GM18498 (cell line): ENCODE results near the gene ABCB9.
A peak's percentile ranks its signal among the peaks of the same experiment; 100 is the strongest.
"Not testable (repeated sequence)": the region's sequence is repeated elsewhere in the genome, so short reads cannot be mapped to it uniquely, and the experiment has no call there.

Experiments
- ATAC-seq: cut with Tn5 transposase; IDR thresholded peaks from one replicate; pipeline ENCODE4 v1.9.1; 2021; ENCODE audit warnings: mild to moderate bottlenecking, moderate library complexity; ENCODE audit not compliant: unreplicated experiment

ABCB9 gene

DNA sequence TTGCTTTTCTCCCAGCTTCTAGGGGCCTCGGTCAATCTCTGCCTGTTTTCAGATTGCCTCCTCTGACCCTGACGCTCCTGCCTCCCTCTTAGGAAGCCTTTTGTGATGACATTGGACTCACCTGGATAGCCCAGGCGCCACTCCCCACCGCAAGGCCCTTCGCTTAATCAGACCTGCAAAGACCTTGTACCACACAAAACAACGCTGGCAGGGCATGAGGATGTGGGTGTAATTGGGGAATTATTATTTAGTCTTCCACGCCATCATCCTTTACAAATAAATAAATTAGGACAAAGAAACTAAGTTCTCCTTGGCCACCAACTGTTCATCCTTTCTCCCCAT lies 62.6 kb downstream of the ABCB9 start:
- ATAC-seq = no peak

DNA sequence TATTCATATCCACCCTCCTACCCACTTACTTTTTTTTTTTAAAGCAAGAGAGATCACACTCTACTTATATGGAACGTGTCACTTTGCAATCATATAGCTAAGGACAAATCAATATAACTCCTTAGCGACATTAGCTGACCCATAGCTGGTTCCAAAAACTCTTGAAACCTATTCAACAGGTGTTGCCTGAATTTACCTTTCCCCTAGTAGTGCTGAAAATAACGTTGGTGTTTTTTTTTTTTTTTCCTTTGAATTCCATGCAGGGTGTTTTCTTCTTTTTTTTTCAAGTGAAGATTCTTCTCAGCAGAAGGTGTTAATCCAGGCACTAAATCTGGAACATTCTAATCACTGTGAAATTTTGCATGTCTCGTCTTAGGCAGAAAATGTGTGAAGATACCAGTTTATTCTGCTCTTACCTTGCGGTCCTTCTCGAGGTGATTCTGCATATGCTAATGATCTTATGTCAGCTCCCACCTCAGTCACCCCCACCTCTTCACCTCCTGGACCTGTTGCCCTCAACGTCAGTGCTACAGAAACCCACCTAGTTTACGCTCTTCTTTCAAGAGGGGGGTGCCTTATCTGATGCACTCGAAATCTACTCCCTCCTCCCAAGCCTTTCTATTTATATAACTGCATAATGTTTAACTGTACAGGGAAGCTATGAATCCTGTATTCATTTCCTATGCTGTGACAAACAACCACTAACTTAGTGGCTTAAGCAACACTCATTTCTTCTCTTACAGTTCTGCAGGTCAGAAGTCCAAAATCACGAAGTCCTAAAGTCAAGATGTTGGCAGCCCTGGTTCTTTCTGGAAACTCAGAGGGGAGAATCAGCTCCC lies 63.2 kb downstream of the ABCB9 start:
- ATAC-seq = no peak

DNA sequence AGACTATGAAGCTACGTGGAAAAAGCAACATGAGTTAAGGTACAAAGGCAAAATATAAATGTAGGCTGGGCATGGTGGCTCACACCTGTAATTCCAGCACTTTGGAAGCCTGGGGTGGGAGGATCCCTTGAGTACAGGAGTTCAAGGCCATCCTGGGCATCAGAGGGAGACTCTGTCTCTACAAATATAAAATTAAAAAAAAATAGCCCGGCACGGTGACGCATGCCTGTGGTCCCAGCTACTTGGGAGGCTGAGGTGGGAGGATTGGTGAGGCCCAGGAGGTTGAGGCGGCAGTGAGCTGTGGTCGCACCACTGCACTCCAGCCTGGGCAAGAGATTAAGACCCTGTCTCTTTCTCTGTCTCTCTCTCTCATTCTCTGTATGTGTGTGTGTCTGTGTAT lies 66.4 kb downstream of the ABCB9 start:
- ATAC-seq = no peak

DNA sequence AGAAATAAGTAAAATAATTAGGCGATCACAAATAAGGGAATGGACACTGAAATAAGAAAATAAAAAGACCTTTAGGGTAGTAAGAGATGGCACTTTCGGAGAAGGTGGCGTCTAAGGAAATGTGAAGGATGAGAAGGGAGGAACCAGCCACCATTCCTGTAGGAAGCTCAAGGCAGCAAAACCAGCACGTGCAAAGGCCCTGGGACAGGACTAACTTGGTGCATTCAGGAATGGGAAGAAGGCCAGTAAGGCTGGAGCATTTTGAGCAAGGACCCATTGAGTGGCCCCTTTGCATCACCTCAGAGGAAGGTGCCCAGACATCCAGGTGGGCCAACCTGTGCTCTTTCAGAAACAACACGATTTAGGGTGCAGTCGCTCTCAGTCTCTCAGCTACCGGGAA lies 69.6 kb downstream of the ABCB9 start:
- ATAC-seq = no peak

DNA sequence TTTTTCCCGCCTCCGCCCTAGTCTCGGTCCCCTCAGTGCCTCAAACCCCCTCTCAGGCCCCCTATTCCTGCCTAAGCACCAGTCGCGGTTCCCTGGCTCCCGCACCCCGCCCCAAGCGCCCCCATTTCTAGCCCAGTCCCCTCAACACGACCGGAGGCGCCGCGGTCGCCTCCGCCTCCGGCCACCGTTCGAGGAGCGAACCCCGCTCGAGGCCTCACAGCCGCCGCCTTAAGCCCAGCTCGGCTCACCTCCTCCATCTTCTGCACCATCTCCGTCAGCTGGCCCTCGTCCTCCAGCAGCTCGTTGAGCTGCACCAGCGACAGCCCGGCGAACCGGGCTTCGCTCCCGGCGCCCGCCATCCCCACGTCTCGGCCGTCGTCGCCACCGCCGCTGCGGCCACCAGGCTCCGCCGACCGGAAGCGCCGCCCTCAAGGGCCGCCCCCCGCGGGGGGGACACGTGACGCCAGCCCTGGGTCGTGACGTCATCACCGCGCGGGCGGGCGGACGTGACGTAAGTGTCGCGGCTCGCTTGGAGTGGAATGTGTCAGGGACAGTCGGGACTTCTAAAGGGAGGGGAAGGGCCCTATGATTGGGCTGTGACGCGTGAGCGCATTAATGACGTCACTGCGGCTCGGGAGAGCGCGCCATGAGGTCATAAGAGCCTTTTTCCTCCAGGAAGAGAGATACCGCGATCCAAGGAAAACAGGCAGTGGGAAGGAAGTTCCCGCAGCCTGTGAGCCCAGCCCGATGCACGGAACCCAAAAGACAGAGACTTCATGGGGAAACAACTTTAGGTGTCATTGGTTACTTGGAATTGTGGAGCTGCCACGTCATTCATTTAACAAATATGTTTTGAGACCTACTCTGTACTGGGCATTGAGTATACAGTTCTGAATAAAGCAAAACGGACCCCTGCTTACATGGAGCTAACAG lies 70.3 kb downstream of the ABCB9 start, which contains the start of gene VPS37B:
Gene VPS37B (minus strand): TSS at position 421 of the 933 bp plus-strand sequence. CDS start 62 bp downstream, at position 359.
- ATAC-seq = peak; percentile 56

DNA sequence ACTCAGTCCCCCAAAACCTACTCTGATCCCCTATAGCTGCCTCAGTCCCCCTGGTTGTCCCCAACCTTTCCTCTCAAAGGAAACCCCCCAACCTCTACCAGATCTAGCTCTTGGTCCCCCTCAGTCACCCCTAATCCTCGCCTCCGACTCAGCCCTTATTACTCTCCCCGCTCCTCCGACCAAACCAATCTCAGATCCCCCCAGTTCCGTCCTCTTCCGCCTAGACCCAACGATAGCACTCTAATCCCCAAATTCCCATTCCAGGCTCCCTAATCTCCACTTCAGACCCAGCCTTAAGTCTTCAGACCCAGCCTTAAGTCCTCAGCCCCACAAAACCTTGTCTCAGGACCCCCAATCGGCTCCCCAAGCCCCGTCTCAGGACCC lies 71.0 kb downstream of the ABCB9 start:
- no peak for ATAC-seq

DNA sequence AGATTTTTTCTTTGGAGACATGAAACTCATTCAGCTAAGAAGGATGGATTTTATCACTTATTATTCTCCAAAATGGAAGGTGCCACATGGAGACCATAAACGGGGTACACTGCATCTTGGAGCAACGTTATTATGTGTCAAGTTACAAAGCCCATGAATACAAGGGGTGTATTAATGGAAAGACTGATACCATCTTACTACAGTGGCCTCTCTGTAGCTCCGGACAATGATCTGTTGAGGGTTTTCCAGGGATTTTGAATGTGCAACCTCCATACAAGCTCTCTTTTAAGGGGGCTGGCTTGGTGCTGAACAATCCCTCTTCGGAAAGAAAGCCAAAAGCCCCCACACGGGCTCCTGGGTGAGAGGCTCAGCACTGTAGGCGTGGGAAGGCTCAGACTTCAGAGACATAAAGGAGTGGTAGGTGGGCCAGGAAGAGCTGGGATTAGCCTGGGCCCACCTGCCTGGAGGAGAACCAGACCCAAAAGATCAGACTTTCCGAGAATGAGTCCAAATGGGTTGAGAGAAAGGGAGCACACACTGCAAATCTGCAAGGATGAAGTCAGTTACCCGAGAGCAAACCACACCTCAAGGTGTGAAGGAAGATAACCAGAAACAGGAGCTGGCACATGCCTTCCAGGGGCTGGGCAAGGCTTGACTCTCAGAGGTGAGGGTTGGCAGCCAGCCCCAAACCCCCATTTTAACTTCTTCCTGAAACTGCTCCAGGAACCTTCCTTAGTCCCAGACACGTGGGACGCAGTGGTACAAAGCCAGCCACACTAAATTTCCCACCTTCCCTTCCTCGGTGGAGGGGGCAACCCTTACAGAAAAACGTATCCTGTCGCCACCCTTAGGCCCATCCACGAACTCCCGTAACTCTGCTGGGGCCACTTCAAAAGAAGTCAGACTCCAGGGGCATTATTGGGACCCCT lies 71.8 kb downstream of the ABCB9 start:
- no peak for ATAC-seq

DNA sequence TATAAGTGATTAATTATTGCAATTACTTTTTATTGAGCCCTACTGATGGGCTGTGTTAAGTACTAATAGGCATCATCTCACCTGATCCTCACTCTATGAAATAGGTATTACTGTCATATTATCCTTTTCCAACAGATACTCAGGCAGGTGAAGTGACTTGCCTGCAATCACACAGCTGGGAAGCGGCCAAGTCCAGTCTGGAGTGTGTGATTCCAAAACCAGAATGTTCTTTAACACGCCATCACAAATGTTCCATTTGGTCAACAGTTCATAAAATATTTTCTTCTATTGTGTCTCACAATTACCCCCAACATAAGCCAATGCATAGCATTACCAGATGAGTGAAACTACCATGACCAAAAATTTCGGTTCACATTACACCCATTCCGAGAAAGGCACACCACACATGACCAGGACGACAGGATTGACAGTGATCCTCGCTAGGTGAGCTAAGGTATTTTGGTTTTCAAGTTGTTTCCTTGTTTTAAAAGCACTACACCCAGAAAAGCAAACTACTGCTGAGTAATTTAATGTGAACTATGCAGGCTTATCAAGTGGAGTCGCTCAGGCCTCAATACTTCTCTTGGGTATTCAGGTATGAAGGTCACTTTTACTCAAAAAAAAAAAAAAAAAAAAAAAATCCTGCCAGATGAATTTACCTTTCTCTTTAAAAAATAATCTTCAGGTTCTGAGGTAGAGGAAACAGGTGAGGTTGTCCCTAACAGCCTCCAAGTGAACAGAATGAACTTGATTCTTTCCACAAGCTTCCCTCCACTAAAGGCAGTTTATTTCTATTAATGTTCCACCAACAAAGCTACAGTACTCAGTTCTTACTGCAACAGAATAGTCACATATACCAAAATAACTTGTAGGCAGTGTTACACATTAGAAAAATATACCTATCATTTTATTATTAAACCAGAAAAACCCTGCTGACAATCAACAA lies 72.8 kb downstream of the ABCB9 start:
- ATAC-seq = no peak

DNA sequence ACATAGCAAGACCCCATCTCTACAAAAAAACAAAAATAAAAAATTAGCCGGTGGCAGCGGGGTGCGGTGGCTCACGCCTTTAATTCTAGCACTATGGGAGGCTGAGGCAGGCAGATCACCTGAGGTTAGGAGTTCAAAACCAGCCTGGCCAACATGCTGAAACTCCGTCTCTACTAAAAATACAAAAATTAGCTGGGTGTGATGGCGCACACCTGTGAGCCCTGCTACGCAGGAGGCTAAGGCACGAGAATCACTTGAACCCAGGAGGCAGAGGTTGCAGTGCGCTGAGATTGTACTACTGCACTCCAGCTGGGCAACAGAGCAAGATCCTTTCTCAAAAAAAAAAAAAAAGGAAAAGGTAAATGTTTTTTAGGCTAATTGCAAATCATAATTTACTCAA lies 73.5 kb downstream of the ABCB9 start:
- not testable (repeated sequence) for ATAC-seq

DNA sequence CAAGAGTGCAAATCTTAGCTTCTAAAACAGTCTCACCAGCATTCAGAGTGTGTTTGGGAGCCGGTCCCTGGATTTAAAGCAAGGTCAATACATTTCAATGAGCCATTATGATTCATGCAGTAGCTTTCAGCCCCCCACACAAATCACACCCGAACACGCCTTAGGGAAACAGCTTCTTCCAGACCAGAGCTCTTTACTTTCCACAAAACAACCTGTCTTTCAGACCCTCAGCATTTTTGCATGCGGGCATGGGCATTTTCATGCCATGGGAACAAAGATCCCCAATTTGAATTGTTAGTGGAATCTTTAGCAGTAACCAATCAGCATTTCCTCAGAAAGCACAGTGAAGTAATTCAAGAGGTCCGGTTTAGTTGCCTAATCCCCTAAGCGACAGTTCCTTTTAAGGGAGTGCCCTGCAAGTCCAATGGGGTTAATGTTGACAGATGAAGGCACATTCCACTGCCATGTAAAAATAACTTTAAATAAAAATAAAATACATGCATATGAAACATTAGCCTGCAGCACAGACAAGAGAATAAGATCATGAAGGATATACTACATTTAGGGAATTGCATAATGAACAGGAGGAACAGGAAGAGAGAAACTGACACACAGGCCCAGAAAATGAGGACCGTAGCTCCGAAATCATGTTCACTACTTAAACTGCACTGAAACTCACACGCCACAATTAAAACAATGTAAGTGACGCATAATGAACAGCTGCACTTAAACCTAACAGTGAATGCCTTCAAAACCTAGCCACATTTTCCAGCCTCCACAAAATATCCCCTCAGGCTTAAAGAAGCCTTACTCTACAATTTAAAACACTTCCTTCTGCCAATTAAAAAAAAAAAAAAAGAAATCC lies 74.4 kb downstream of the ABCB9 start:
- no peak for ATAC-seq

DNA sequence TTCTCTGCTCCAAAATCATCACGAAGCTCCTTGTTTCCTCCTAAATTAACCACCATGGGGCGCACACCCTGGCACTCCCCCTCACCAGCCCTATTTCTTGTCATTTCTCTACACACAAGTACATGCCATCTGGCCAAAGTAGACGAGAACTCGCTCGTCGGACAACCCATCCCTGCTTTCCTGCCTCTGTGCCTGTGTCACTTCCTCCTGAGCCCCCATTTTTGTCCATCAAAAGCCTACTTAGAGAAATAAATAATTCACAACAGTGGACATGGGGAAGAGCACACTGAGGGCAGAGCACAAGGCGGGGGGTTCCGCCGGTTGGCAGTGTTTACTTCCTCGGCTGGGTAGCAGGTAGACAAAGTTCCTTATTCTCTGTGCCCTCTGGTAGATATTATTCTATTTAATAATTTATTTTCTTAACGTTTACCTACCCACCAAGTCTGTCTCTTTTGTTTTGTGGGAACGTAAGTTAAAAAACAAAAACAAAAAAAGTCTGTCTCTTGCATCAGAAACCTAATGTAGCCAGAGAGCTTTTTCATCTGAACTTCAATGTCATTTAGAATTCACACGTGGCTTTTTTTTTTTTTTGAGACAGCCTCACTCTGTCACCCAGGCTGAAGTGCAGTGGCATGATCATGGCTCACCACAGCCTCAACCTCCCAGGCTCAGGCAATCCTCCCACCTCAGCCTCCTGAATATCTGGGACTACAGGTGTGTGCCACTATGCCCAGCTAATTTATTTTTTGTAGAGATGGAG lies 76.3 kb downstream of the ABCB9 start:
- no peak for ATAC-seq

DNA sequence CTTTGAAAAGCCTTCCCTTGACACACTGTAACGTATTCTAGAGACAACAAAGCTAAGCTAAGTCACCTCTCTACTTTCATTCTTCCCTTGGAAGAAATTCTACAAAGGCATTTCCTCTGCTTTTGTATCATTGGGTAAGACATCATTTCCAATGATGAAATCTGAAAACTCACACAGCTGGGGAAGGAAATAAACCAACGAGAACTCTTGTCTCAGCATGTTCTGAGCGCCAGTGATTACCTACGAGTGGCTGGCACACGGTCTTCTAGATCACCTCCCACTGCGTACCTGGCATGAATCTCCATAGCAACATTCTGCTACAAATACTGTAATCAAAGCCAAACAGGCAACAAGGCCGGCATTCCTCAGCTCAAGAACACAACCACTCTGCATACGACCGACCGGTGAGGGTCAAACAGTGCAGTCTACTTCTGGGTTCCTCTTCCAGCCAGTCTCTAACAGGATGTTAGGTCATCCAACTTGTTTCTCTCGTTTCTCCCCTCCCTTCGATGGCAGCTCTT lies 78.0 kb downstream of the ABCB9 start:
- peak; percentile 46 for ATAC-seq

DNA sequence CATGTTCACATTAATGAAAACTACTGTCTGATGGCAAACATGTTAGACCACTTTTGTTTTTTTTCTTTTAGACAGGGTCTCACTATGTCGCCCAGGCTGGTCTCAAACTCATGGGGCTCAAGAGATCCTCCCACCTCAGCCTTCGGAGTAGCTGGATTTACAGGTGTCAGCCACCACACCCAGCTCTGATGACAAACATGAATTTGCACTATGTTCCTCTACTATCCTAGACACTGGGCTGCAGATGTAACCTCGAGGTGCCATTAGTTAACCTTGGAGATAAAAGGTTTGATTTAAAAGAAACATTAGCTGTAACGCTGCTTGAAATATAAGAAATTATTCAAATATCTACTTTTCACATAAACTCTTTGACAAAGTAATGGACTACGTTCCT lies 78.4 kb downstream of the ABCB9 start:
- ATAC-seq = peak; percentile 29

DNA sequence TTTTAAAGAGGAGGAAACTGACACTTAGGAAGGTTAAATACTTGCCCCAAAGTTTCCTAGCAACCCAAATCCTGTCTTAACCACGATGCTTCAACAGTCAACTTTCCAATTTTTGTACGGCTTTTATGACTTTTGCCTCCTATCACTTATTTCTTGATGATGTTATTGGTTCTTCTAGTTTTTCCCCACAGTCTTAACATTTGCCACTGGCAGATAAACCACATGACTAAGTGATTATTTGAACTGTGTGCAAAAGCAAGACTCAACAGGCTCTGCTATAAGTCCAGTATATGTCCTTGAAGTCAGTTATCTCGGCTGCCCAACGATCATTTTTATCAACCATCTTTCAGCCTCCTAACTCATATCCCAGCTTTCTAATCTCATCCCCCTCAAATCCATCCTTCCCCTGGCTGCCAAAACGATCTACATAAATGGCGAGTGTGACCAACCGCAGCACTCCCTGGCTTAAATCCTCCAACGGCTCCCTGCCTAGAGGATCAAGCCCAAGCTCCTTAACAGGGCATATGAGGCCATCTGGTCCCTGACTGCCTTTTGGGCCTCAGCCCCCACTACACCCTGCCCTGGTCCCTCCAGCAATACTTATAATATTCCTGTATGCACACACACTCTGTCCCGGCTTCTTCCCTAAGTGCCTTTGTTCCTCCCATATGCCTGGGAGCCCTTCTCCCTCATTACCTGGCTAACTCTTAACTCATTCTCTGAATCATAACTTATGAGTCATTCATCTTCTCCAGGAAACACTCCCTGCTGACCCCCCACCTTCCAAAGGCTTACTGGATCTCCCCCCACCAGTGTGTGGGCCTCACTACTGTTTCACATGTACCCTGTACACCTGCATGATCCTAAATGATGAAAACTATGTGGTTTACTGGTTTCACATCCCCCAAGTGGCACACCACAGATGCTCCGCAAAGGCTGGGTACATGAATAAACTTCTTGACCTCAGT lies 79.1 kb downstream of the ABCB9 start:
- ATAC-seq = peak; percentile 81

DNA sequence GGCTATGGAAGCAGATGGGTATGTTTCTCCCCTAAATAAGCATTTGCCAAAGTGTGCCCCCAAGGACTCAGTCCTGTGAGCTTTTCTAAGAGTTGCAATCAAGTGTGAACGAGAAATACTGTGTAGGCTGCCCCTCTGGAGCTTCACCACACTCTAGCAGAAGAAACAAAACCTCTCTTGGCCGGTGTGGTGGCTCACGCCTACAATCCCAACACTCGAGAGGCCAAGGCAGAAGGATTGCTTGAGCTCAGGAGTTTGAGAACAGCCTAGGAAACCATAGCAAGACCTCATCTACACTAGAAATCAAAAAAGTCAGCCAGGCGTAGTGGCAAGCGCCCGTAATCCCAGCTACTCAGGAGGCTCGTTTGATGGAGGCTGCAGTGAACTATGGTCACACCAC lies 80.1 kb downstream of the ABCB9 start:
- ATAC-seq = no peak

DNA sequence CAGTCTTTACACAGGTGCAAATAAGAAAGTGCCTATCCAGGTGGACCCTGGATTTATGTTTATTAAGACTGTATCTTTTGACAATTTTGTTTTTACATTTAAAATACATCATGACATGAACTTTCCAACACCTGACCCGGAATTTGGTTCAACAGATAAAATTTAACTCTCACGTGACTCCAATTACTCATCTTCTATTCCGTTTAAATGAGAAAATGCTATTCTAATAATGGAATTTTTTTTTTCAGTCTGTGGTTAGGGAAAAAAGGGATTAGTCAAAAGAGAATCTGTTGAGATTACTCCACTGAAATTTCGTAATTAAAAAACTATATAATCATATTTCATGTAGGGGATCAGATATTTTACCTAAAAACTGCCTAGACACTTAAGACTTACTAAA lies 81.4 kb downstream of the ABCB9 start:
- no peak for ATAC-seq
